ENCODE data around the gene PLBD2. TPM values are rescaled to one million over a fixed set of nuclear protein-coding genes. Genes with fewer than 3 reads are reported as not detected.

PLBD2 gene
- total and polyA plus RNA-seq, 9 of the 15 experiments (the other 6 are each of a cell fraction or from before 2014, with no cell fraction given) = 2.4 to 37.4 (median 6.0) TPM

- TF ChIP-seq ZFP30 (CRISPR knock-in tag; IDR thresholded peaks at IDR 0.05; ENCODE audit: borderline replicate concordance) = no peak
- TF ChIP-seq CTCFL (IDR thresholded peaks at IDR 0.05; ENCODE audit: borderline replicate concordance, insufficient read depth, low read depth, low read length, poor library complexity, severe bottlenecking) = no peak
- no peak for TF ChIP-seq ELF4 (CRISPR knock-in tag; IDR thresholded peaks at IDR 0.05)
- no peak for TF ChIP-seq NCOA1 (IDR thresholded peaks at IDR 0.05; ENCODE audit: low read depth)
- no peak for TF ChIP-seq HNRNPLL (IDR thresholded peaks at IDR 0.05; ENCODE audit: low read depth, low read length, poor library complexity, severe bottlenecking)
- no peak for TF ChIP-seq MEF2A (IDR thresholded peaks at IDR 0.05; ENCODE audit: control insufficient read depth, low read depth, low read length)
- no peak for TF ChIP-seq BCLAF1 (IDR thresholded peaks at IDR 0.05; ENCODE audit: borderline replicate concordance in 1 of 2, control insufficient read depth in 1 of 2, low read depth in 2 of 2, low read length in 1 of 2)
- no peak for TF ChIP-seq HDGF (IDR thresholded peaks at IDR 0.05)
- no peak for TF ChIP-seq NCOR1 (IDR thresholded peaks at IDR 0.05)
- TF ChIP-seq ATF1 (CRISPR knock-in tag; IDR thresholded peaks at IDR 0.05) = peak; percentile 46; the same call in 1 of the 2 replicates
- TF ChIP-seq ATF1 (tag; IDR thresholded peaks at IDR 0.05) = peak; percentile 72
- peak; percentile 82 for TF ChIP-seq CXXC5 (CRISPR knock-in tag; IDR thresholded peaks at IDR 0.05)
- no peak for TF ChIP-seq SRSF3 (IDR thresholded peaks at IDR 0.05; ENCODE audit: insufficient read depth, low read length)
- peak; percentile 66; the same call in 1 of the 2 replicates for TF ChIP-seq E2F1 (CRISPR knock-in tag; IDR thresholded peaks at IDR 0.05)
- peak; percentile 69 for TF ChIP-seq SAP30 (IDR thresholded peaks at IDR 0.05; ENCODE audit: borderline replicate concordance, insufficient read depth, low read depth, low read length, poor library complexity, severe bottlenecking)
- peak; percentile 82 for TF ChIP-seq RB1 (IDR thresholded peaks at IDR 0.05; ENCODE audit: low read depth)
- no peak for TF ChIP-seq POLR2AphosphoS2 (IDR thresholded peaks at IDR 0.05; ENCODE audit: low read length)
- no peak for TF ChIP-seq HNRNPUL1 (IDR thresholded peaks at IDR 0.05; ENCODE audit: low read length)
- TF ChIP-seq MLLT1 (IDR thresholded peaks at IDR 0.05) = no peak
- no peak for TF ChIP-seq GATAD2A (IDR thresholded peaks at IDR 0.05)
These were observed at the start of gene PLBD2 (continued) for GRCh38 chr12:113358381-113359132.

Data from K562 (cell line).